GM18526 (cell line): ENCODE data around the gene PODNL1.
A peak's percentile ranks its signal among the peaks of the same experiment; 100 is the strongest.

ENCODE experiments used
- POLR2A ChIP-seq: IDR thresholded peaks from 3 replicates; pipeline ENCODE4 v1.6.1; 2011; ENCODE audit not compliant: insufficient read length; ENCODE audit errors: extremely low read depth

PODNL1 gene

GRCh38 chr19:13952154-13952930, 14.1 kb upstream of the PODNL1 start, which contains the start of gene DCAF15:
Gene DCAF15 (plus strand): TSS chr19:13952509. CDS start chr19:13952513, 4 bp downstream.
- TF ChIP-seq POLR2A, result peak; percentile 70

DNA sequence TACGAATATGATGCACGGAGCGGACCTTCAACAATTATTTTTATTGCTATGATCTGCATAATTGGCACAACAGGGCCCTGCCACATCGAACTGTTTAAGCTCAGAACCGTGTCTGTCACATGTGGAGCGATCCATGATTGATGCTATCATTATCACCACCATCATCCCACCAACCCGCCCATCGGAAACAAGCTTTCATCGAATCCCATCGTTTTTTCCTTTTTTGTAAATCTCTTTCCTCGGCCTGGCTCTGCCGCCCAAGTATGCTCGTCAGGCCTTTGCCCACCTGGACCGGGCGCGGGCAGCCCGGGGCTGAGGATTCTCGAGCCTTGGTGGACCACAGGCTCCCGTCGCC, 13.6 kb upstream of the PODNL1 start:
- TF ChIP-seq POLR2A, result no peak

DNA sequence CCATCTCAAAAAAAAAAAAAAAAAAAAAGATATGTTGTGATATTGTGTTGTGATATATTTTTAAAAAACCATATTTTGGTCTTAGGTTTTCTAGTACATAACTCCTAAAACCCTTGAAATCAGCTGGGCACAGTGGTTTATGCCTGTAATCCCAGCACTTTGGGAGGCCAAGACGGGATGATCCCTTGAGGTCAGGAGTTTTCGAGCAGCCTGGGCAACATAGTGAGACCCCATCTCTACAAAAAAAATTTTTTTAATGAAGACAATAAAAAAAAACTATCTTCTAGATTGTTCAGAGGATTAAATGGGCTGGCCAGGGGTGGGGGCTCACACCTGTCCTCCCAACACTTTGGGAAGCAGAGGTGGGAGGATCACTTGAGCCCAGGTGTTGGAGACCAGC, 12.8 kb upstream of the PODNL1 start:
- TF ChIP-seq POLR2A, result no peak

- no peak for TF ChIP-seq POLR2A
Observed at GRCh38 chr19:13946414-13946813, 8.2 kb upstream of the PODNL1 start.

DNA sequence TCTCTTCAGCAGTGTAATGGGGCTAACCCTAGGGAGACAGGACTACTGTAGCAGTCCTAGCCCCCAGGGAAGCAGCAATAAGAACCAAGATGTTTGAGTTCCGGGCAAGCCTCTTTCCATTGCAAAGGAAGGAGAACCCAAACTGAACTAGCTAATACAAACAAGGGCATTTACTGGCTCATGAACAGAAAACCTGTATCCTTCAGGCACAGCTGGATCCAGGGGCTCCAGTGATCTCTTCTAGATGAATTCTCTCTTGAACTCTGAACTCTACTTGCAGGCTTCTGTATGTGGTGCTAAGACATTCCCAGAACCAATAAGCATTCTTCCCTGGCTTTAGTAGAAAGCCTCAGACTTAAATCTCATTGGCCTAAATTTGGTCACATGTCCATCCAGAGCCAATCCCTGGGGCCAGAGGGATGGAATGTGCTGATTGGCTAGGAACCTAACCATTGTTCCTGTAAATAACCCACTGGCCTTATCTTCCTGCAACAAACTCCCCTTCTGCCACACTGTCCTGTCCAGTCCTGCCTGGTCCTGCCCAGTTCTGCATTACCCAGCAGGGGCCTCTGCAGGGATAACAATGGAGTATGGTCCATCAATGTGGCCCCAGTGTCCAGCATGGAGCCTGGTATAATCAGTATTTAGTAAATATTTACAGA, 3.9 kb upstream of the PODNL1 start:
- TF ChIP-seq POLR2A, result no peak

DNA sequence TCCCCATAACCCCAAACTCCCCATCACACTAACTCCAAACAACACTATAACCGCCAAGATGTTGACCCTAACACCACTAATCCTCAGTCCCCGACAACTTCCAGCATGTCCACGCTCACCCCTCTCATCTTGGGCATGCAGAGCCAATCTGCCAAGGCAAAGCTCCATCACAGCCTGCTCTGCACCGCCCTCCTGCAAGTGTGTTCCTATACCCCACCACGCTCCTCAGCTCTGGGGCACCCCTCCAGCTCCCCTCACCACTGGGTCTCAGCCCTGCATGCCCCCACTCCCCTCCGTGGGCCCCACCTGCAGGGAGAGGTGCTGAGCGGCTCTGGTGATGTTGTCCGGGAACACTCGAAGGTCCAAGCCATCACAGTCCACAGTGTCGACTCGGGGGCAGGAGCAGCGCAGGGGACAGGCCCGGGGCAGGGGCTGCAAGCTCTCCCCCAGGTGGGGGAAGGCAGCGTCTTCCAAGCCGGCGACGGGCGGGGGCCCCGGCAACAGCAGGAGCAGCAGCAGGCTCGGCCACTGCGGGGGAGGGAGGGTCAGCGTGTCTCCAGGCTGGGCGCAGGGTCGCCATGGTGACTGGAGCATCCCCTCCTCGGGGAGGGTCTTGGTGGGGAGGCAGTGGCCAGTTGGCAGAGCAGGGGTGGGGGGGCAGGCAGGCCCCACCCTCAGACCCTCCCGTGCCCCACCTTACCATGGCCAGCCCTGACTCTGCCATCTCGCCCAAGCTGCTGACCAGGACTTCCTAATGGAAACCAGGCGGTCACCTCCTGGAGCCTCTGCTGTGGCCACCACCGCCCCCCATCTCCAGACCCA, 527 bp downstream of the PODNL1 start:
- TF ChIP-seq POLR2A, result no peak

GRCh38 chr19:13935765-13936510, 2.3 kb downstream of the PODNL1 start:
- TF ChIP-seq POLR2A, result no peak

DNA sequence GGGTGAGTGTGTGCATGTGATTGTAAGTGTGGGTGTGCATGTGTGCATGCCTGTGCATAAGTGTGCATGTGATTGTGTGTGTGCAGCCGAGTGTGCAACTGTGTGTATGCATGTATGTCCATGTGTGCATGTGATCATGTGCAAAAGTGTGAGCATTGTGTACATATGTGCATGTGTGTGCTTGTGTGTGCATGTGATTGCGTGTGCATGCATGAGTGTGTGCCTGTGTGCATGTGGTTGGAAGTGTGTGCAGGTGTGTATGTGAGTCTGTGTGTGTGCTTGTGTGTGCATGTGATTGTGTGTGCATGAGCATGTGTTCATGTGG, 3.5 kb downstream of the PODNL1 start:
- TF ChIP-seq POLR2A, result no peak

- TF ChIP-seq POLR2A, result no peak
Observed at GRCh38 chr19:13932911-13933393, 5.3 kb downstream of the PODNL1 start.

DNA sequence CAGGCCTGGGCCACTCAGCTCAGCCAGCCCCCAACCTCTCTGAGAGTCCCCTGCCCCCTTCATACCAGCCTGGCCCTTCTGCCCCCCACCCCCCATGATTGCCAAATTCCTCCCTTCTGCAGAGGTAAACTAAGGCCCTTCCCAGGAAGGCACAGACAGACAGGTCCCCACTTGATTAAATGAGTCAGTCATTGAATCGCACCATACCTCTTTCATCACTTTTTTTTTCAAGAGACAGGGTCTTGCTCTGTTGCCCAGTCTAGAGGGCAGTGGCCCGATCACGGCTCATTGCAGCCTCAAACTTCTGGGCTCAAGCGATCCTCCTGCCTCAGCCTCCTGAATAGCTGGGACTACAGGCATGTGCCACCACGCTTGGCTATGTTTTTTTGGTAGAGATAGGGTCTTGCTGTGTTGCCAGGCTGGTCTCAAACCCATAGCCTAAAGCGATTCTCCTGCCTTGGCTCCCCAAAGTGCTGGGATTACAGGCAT, 6.0 kb downstream of the PODNL1 start:
- no peak for TF ChIP-seq POLR2A

GRCh38 chr19:13931391-13932148, 6.6 kb downstream of the PODNL1 start:
- no peak for TF ChIP-seq POLR2A

GRCh38 chr19:13930402-13930801, 7.8 kb downstream of the PODNL1 start:
- TF ChIP-seq POLR2A, result no peak

- TF ChIP-seq POLR2A, result no peak
Observed at GRCh38 chr19:13929956-13930355, 8.3 kb downstream of the PODNL1 start.

- TF ChIP-seq POLR2A, result no peak
Observed at GRCh38 chr19:13929340-13929739, 8.9 kb downstream of the PODNL1 start.

DNA sequence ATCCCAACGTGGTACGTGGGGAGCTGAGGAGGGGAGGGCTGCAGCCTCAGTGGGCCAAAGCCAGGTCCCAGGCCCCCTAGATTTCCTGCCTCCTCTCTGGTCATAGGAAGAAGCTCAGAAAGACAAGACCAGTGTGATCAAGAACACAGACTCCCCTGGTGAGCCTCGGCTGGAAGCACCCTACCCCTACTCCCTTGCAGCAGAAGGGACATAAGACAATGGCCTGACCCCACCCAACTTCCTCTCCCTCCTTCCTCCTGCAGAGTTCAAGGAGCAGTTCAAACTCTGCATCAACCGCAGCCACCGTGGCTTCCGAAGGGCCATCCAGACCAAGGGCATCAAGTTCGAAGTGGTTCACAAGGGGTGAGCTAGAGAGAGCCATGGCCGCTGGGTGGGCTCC, 11.5 kb downstream of the PODNL1 start:
- no peak for TF ChIP-seq POLR2A

GRCh38 chr19:13926010-13926409, 12.2 kb downstream of the PODNL1 start:
- TF ChIP-seq POLR2A, result no peak
